BJ (cell line): ENCODE results near the gene COL11A1. TPM values are rescaled to one million over a fixed set of nuclear protein-coding genes. Genes with fewer than 3 reads are reported as not detected.
"Not testable (repeated sequence)": the region's sequence is repeated elsewhere in the genome, so short reads cannot be mapped to it uniquely, and the experiment has no call there.

Source experiments
- CTCF ChIA-PET: fragments of 350-600 bp; formaldehyde crosslinking; extraction: SDS; loops from one replicate; lab custom pipeline; 2021; ENCODE audit warnings: antibody characterized with exemption, inconsistent platforms; lab: Yijun Ruan, JAX
- POLR2A ChIA-PET: fragments of 300-600 bp; sonication (Branson Sonifier 250); formaldehyde crosslinking; extraction: SDS; loops from one replicate; lab custom pipeline; 2021; ENCODE audit warnings: antibody characterized with exemption; lab: Charles Lee
- DNase-seq: peaks from one replicate; pipeline ENCODE4 v3.0.0-alpha.2; 2011; ENCODE audit warnings: low read depth
- H3K27me3 ChIP-seq: 2 replicates; pipeline ENCODE4 v1.6.0; 2011; ENCODE audit warnings: low read length; ENCODE audit not compliant: control insufficient read depth, insufficient read depth
- H3K36me3 ChIP-seq: 2 replicates; pipeline ENCODE4 v1.5.1; 2011; ENCODE audit warnings: low read length; ENCODE audit not compliant: control insufficient read depth, insufficient read depth
- H3K4me3 ChIP-seq: 2 replicates; pipeline ENCODE4 v1.5.1; 2011; ENCODE audit warnings: low read depth, mild to moderate bottlenecking, control low read depth, low read length
- polyA plus RNA-seq: library from polyadenylated mRNA; depleted of rRNA; stranded (reverse); fragments of >200 nt; gene quantifications from 2 replicates; pipeline ENCODE4 v1.2.3, GENCODE V29; 2011
- TF ChIP-seq, protein P1 (sequence below): IDR thresholded peaks from 2 replicates; pipeline ENCODE4 v1.5.1; 2011; ENCODE audit warnings: low read depth, mild to moderate bottlenecking, control low read depth, inconsistent platforms, low read length, moderate library complexity; ENCODE audit not compliant: insufficient read depth

Gene COL11A1
- polyA plus RNA-seq, 1 experiment, result 34.4 TPM

DNA sequence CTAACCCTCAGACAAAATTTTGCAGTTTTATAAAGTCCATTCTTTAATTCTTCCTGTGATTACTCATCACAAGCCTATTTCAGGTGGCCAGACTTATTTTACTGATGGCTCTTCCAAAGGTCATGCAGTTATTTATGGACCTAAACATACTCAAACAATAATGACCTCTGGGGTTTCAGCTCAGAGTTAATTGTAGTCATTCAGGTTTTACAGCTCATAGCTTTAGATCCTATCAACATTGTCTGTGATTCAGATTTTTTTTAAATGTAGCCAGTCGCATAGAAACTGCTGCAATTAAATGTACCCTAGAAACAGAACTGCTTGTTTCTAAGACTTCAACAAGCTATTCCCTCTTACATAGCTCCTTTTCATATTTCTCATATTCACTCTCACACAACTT, 270.8 kb downstream of the COL11A1 start:
- Histone ChIP-seq H3K27me3 (no peaks in the 10 kb centered on the region), H3K4me3 (no peak overlapping the region), H3K36me3 (no peaks in the 10 kb centered on the region)
- ChIA-PET POLR2A (no interaction called here), CTCF (no interaction called here)
- TF ChIP-seq, protein P1, sequence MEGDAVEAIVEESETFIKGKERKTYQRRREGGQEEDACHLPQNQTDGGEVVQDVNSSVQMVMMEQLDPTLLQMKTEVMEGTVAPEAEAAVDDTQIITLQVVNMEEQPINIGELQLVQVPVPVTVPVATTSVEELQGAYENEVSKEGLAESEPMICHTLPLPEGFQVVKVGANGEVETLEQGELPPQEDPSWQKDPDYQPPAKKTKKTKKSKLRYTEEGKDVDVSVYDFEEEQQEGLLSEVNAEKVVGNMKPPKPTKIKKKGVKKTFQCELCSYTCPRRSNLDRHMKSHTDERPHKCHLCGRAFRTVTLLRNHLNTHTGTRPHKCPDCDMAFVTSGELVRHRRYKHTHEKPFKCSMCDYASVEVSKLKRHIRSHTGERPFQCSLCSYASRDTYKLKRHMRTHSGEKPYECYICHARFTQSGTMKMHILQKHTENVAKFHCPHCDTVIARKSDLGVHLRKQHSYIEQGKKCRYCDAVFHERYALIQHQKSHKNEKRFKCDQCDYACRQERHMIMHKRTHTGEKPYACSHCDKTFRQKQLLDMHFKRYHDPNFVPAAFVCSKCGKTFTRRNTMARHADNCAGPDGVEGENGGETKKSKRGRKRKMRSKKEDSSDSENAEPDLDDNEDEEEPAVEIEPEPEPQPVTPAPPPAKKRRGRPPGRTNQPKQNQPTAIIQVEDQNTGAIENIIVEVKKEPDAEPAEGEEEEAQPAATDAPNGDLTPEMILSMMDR, result no peak
- no peak for DNase-seq

DNA sequence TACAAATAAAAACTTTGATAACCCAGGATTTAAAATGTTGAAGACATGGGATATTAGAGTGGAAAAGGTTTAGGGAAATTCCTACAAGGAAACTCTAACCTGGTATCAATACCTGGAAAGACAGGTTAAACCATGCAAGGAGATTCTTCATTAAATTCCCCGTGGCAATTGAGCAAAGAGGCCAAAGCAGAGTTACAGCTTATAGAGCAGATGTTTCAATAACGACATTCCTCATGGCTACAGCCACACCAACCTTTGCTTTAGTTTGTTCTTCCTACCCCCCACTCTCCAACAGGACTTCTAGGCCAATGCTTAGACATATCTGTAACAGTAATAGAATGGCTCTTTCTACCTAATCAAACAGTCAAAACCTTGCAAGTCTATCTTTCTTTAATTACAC, 271.3 kb downstream of the COL11A1 start:
- no peaks in the 10 kb centered on the region for H3K27me3 ChIP-seq
- TF ChIP-seq, protein P1, result no peak
- no peaks in the 10 kb centered on the region for H3K36me3 ChIP-seq
- no peak overlapping the region for H3K4me3 ChIP-seq
- POLR2A ChIA-PET, result no interaction called here
- CTCF ChIA-PET, result interaction anchor here (0.6 kb wide), 1 partner anchor 125 kb away, joined by 3 read pairs; no protein-coding TSS in a partner anchor
- no peak for DNase-seq

DNA sequence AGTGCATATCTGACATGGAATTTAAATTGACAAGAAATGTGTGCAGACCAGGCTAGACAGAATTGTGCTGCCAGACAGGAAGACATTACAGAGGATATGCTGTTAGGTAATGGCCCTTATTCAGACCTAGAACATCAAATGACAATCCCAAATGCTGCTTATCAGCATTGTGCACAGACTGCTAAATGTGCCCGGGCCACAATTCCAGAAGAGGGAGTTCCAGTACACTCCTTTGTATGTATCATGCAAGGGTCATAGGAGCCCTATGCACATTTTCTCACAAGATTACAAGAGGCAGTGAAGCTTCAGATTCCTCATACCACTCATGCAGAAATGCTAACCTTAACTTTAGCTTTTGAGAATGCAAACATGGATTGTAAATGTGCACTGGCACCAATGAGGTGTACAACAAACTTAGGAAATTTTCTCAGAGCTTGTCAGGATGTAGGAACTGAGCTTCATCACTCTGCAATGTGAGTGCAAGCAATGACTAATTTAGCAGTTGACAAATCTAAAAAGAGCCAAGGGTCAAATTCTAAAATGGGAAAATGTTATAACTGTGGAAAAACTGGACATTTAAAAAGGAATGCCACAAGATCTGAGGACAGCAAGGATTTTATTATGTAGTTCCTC, 273.5 kb downstream of the COL11A1 start:
- POLR2A ChIA-PET, result no interaction called here
- Histone ChIP-seq H3K4me3 (no peak overlapping the region), H3K36me3 (no peaks in the 10 kb centered on the region), H3K27me3 (no peaks in the 10 kb centered on the region)
- no peak for DNase-seq
- CTCF ChIA-PET, result interaction anchor here (0.5 to 1.1 kb wide), 2 partner anchors 17 to 1938 kb away, joined by 3 to 4 read pairs; no protein-coding TSS in a partner anchor
- TF ChIP-seq, protein P1, result no peak

DNA sequence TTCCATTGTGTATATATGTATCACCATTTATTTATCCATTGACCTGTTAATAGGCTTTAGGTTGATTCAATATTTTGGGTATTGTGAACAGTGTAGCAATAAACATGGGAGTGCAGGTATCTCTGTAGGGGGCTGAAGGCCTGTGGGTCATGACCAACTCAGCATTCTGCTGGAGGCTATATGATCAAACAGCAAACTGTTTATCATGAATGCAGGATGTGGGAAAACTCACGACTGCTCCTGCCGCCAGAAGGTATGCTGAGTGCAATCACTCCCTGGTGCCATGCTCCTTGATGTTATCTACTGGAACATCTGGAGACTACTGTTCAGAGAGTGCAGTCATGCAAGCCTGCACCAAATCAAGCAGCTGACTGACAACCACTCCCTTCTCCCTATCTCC, 275.2 kb downstream of the COL11A1 start:
- POLR2A ChIA-PET, result no interaction called here
- H3K27me3 ChIP-seq, result no peaks in the 10 kb centered on the region
- H3K4me3 ChIP-seq, result no peak overlapping the region
- no peaks in the 10 kb centered on the region for H3K36me3 ChIP-seq
- no peak for DNase-seq
- TF ChIP-seq, protein P1, result no peak
- CTCF ChIA-PET, result no interaction called here

DNA sequence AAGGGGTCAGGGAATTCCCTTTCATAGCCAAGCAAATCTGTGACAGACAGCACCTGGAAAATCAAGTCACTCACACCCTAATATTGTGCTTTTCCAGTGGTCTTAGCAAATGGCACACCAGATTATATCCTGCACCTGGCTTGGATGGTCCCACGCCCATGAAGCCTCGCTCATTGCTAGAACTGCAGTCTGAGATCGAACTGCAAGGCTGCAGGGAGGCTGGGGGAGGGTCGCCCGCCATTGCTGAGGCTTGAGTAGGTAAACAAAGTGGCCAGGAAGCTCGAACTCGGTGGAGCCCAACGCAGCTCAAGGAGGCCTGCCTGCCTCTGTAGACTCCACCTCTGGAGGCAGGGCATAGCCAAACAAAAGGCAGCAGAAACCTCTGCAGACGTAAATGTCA, 281.6 kb downstream of the COL11A1 start:
- H3K36me3 ChIP-seq, CTCF ChIA-PET, DNase-seq, H3K27me3 ChIP-seq, POLR2A ChIA-PET, H3K4me3 ChIP-seq: not testable (repeated sequence)
